Astrocyte of the spinal cord (primary cell): ENCODE results near the gene CLN6.

Experiments used
- DNase-seq: peaks from one replicate; pipeline ENCODE4 v3.0.0; 2011; ENCODE audit warnings: low read depth, low spot score
- H3K4me3 ChIP-seq: 2 replicates; pipeline ENCODE4 v1.5.1; 2011; ENCODE audit warnings: low read depth, mild to moderate bottlenecking, low read length, moderate library complexity
- in situ Hi-C: cut with HindIII; loops from 2 replicates; pipeline ENCODE4 v1.10.0; 2017; ENCODE audit warnings: low sequenced_read_pairs
- TF ChIP-seq, protein P1 (sequence below): IDR thresholded peaks from 2 replicates; pipeline ENCODE4 v1.5.1; 2012; ENCODE audit warnings: low read depth, mild to moderate bottlenecking, low read length, inconsistent platforms

The CLN6 gene

DNA sequence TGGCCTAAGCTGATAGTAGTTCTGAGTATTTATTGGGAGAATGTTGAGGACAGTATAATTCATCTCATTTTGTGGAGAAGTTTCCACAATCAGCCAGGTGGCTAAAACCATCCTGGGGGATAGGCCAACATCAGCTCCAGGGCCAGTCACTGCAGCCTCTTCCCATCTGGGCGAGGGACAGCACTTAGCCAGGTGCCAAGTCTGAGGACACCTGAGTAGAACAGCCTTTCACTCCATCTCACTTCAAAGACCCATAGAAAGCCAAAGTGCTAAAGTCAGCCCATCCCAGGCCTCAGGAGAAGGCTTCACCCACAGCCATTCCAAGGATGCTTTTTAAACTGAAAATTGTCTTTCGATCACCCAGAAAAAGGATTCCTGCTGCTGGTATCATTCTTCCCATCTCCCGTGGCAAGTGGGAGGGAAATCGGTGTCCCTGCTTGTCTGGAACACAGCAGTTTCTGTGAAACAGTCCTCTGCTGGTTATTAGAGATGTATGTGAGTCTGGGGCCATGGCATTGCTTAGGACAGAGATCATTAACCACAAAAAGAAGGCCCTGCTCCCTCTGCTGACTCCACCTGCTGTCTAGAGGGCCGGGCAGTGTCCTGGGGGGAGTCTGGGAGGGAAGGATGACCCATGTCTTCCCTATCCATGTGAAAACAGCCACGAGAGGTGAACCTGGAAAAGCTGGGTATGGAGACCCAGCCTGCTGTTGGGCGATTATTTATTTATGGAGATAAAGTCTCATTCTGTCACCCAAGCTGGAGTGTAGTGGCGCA lies 34.0 kb downstream of the CLN6 start:
- in situ Hi-C loops, result no loop called here
- H3K4me3 ChIP-seq, result no peak overlapping the region
- TF ChIP-seq, protein P1, sequence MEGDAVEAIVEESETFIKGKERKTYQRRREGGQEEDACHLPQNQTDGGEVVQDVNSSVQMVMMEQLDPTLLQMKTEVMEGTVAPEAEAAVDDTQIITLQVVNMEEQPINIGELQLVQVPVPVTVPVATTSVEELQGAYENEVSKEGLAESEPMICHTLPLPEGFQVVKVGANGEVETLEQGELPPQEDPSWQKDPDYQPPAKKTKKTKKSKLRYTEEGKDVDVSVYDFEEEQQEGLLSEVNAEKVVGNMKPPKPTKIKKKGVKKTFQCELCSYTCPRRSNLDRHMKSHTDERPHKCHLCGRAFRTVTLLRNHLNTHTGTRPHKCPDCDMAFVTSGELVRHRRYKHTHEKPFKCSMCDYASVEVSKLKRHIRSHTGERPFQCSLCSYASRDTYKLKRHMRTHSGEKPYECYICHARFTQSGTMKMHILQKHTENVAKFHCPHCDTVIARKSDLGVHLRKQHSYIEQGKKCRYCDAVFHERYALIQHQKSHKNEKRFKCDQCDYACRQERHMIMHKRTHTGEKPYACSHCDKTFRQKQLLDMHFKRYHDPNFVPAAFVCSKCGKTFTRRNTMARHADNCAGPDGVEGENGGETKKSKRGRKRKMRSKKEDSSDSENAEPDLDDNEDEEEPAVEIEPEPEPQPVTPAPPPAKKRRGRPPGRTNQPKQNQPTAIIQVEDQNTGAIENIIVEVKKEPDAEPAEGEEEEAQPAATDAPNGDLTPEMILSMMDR, result no peak
- no peak for DNase-seq

DNA sequence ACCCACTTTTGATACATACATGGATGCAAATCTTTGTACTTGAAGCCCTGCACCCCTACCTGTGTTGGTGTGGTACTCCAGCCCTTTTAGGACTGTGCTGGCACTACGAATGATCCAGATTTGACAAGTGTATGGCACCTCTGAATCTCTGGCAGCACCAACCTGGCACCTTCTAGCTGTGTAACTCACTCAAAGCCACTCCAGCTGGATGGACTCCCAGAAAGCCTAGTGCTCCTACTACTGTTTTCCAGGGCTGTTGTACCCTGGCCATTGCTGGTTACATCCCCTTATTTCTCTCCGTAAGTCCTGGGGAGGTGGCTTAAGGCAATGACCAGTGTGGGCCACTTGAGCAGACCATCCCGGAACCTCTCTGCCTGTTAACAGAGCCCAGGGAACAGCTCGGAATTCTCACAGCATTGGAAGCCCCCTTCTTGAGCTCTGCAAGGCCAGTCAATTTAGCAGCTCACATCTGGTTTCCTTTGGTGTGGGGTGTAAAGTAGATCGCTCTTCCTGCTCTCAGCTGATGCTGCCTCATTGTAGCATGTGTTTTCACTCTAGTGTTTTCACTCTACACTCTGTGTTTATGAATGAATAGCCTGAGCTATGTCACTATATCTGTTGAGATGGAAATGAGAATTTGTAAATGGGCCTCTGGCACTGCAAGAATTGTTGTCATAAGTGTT lies 36.6 kb downstream of the CLN6 start:
- TF ChIP-seq, protein P1, result no peak
- no peak overlapping the region for H3K4me3 ChIP-seq
- no peak for DNase-seq
- in situ Hi-C loops, result no loop called here

DNA sequence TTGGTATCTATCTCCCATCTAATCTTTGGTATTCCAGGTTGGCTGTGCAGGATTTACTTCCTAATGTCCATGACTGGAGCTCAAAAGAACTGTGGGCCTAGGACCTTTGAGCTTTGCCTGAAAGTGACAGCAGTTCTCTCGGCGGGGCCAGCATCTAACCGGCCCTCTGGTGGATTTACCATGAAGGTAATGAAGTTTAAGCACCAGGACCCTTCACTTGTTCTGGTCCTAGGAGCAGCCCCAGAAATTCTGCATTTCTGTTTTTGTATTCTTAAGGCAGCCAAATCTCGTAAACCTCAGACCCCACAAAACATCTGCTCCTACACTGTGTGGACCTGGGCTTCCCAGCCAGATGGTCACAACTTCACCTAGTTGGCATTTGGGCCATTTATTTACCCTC lies 37.4 kb downstream of the CLN6 start:
- in situ Hi-C loops, result no loop called here
- no peak overlapping the region for H3K4me3 ChIP-seq
- TF ChIP-seq, protein P1, result no peak
- DNase-seq, result no peak

DNA sequence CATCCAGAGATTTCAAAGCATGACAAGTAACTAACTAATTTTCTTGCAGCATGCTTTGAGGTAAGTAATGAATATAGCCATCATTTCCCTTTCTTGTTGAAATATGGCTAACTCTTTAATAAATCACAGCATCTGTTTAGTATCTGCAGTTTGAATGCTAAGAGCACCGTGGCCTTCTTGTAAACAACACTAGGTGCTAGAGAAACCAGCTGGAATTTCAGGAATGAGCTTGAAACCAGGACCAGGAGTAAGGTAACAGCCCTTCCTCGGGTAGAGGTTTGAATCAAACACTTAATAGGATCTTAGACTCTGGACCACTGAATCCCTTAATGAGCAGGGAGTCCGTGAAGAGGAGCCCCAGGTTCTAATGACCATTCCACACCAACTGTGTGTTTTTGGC lies 38.0 kb downstream of the CLN6 start:
- in situ Hi-C loops, result no loop called here
- no peak for DNase-seq
- H3K4me3 ChIP-seq, result no peak overlapping the region
- TF ChIP-seq, protein P1, result no peak

DNA sequence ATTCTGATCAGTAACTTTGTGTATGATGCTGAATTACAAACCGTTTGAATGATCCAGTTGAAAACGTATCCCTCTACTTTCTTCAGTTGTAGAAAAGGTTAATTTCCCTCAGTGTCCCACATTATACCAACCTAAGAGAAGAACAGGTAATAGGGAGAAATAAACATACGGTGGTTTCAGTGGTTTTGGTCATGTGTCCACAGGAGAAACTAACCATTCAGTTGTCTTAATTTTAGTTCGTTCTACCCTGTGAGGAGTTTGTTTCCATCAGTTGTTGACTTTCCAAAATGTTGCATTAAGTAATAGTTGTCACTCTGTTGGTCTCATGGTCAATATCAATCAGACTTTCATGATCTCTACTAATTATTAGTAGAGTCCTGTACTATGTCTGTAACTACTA lies 39.5 kb downstream of the CLN6 start:
- TF ChIP-seq, protein P1, result no peak
- DNase-seq, result no peak
- in situ Hi-C loops, result no loop called here
- H3K4me3 ChIP-seq, result no peak overlapping the region

DNA sequence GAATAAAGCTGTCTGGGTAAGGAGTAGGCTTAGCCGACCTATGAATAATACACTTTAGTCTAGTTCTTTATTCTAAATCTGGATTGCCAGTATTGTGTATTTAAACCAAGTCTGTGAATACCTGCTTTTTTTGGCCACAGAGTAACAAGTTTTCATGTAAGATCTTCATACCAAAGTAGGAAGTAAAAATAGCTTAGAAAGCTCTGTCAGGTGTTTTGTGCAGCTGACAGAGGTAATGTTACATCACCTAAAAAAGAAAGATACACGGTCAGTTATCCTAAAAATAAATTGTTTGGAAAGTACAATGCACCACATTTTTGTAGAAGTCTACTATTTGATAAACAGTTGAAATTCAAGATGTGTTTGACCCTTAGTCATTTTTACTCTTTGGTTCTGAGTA lies 40.9 kb downstream of the CLN6 start:
- in situ Hi-C loops, result no loop called here
- DNase-seq, result no peak
- TF ChIP-seq, protein P1, result no peak
- no peak overlapping the region for H3K4me3 ChIP-seq
